Measurements from ENCODE around the gene TAX1BP1.

DNA sequence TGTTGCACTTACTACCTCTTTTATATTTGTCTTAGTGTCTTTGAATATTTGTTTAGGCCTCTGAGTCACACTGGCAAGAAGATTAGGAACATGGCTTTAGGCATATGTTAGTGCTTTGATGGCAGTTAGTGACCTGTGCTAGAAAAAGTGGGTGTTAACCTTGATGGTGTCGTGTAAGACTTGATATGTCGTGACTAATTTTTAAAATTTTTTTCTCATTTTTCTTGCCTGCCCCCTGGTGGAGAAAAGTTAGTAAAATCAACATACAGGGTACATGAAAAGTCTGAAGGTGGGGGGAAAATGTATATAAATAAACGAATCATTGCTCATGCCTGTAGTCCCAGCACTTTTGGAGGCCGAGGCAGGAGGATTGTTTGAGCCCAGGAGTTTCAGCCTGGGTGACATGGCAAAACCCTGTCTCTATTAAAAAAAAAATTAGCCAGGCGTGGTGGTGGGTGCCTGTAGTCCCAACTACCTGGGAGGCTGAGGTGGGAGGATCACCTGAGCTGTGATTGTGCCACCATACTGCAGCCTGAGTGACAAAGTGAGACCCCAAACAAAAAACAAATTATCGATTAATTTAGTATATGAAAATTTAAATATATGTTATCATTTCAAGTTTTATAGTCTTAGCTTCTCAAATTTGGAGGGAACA is 44.6 kb downstream of the TAX1BP1 start:
- TF ChIP-seq TAF1 (IDR thresholded peaks at IDR 0.05; ENCODE audit: borderline replicate concordance, low read depth, low read length) (no peak), POLR2A (IDR thresholded peaks at IDR 0.05; ENCODE audit: low read depth, low read length) (no peak), POLR2AphosphoS5 (IDR thresholded peaks at IDR 0.05; ENCODE audit: low read depth, low read length) (no peak)

Data from GM12892 (cell line).